ENCODE data around the gene LYPD6B.

Gene LYPD6B

DNA sequence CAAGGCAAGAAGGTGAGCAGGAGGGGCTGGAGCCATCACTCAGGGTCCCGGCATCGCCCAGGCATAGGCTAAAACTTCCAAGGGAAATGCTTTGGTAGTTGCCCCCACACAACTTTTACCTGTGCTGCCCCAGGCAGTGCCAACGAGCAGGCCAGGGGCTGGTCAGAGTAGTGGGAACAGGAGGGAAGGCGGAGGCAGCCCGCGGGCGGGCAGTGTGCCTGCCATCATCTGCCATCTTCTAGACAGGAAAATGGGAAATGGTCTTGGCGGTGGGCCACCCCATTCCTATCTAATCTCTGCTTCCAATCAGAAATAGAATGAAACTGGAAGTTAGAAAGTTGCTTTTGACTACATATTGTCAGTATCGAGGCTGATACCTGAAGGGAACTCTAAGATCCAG lies 26.0 kb upstream of the LYPD6B start:
- DNase-seq (ENCODE audit: low read depth in 2 of 2): no peak

DNA sequence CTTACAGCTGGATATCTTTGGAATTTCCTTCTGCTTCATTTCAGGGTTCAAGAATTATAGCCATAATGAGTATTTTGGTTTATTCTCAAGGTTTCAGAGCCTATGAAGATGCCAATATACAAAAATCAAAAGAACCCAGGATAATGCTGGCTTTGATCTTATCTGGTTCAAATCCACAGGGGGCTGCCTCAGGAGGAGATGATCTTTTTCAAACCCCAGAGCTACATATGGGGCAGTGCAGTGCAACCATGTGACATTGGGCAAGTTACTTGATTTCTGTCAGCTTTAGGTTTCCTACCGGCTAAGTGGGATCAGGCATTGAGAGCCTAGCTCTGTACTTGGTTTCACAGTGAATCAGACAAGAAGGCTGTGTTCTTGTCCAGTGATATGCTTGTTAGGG lies 23.0 kb upstream of the LYPD6B start:
- no peak for DNase-seq (ENCODE audit: low read depth in 2 of 2)

DNA sequence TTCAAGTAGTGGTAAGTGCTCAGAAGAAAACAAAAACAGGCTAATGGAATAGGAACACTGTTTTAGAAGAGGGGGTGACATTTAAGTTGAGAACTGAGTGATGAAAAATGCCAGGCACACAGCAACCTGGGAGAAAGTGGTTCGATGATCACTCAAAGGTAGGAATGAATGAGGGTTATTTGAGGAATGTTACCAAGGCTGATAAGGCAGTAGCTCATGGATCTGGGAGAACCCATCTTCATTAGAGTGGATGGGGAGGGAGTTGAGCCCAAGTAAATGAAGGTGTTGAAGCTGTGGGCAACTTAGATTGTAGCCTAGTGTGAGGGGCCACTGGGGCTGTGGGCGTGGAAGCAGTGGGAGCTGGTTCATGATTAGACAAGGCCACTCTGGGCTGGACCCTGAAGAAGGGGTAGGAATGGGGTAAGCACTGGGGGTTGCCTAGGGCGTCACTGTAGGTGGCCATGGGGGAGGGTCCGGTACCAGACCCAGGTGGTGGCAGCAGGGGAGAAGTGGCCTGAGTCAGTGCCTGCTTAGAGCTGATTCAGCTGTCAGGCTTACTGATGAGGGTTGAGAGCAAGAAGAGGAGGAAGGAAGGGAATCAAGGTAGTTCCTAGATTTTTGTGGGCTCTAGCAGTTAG lies 22.5 kb upstream of the LYPD6B start:
- DNase-seq (ENCODE audit: low read depth in 2 of 2): no peak

DNA sequence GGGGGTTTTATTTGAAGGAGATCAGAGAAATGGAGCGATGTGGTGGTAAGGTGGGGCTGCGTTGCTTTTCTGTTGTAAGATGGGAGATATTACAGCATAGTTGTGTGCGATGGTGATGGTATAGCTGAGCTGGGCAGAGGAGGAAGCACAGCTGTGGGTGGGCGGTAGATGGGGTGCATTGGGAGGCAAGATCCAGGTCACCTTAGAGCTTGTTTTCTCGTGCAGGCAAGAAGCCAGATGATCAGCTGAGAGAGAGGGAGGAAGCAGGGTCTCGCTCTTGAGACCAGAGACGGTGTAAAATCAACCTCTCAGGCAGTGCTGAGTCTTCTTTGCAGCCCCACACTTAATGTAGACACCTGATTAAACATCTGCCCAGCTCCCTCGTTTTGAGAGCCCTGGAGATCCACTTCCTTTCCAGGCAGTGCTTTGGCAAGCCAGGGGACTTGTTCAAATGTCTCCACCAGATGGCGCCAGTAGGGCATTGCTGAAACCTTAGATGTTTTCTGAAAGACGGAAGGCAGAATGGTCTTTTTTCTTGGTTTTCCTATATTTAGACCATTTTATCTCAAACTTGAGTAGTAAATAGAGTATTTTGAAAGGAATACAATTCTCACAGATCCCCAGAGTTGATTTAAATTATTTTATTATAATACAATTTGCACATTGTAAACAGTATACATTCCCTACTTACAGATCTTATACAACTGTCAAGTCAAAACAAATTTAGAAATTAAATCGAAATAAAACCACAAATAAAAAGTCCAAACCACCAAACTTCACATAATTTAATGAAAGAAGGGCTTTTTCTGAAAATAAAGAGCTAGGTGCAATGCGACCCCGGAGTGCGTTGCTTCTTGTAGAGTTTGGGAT lies 21.1 kb upstream of the LYPD6B start:
- DNase-seq (ENCODE audit: low read depth in 2 of 2): peak; percentile 58 to 61

DNA sequence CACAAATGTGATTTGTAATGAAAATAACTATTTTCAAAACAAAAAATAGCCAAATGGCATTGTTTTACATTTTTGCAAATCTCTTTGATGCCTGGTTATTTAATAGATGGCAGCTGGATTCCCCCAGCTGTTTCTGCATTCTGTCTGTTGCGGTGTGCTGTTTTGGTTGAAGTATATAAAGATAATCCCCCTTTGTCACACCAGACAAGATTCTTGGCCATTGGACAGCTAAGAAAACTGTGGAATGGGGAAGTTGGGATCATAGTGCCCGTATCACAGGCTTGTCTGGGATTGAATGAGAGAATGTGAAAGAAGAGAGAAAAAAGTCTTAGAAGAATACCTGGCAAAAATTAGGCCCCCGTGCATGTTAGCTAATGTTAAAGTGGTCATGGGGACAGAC lies 19.5 kb upstream of the LYPD6B start:
- no peak for DNase-seq (ENCODE audit: low read depth in 2 of 2)

DNA sequence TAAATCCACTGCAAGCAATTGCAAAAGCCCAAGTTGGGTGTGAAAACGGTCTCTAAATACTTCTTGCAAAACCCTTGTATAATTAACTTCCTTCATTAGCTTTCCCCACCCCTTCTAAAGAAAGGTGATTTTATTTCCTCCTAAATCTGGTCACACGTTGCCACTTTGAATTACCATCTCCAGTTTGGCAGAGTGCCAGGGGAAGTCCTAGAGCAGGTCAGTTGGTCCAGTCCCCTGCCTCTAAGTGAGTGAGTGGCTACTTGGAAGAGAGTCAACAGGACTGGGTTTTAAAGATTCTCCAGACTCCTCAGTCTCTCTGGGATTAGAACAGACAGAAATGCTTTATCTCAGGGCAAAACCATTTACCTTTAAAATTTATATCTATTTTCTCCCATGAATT lies 18.7 kb upstream of the LYPD6B start:
- DNase-seq (ENCODE audit: low read depth in 2 of 2): no peak

DNA sequence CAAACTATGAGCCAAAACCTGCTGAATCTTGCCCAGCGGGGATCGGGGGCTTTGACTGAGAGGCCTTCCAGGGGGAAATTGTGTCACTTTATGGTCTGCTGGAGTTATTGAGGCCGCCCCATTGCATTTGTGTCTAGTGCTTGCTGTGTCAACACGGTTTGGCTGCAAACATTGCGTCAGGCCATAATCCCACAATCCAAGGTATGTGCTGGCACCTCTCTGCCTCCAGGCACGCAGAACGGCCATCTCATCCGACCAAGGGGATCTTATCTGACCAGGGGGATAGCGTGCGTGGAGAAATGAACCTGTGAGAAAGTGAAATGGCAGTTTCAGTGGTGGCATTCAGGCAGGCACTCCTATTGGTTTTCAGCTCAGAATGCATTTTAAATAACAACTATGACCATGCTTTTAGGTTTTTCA lies 18.1 kb upstream of the LYPD6B start:
- no peak for DNase-seq (ENCODE audit: low read depth in 2 of 2)

DNA sequence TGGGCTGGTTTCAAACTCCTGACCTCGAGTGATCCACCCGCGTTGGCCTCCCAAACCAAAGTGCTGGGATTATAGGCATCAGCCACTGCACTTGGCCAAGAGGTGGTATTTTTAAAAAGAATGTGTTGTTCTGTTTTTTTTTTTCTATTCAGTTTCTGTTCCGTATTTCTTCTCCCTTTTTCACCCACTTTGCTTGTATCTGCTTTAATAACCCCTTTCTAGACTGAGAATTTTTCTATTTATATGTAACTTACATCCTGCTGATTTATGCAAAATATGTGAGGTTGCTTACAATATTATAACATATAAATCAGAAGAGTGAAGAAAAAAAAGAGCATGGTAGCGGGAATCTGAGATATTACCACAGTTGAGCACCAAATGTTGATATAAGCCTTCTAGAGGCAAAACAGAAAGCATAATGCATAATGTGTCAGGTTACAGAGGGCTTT lies 17.2 kb upstream of the LYPD6B start:
- no peak for DNase-seq (ENCODE audit: low read depth in 2 of 2)

DNA sequence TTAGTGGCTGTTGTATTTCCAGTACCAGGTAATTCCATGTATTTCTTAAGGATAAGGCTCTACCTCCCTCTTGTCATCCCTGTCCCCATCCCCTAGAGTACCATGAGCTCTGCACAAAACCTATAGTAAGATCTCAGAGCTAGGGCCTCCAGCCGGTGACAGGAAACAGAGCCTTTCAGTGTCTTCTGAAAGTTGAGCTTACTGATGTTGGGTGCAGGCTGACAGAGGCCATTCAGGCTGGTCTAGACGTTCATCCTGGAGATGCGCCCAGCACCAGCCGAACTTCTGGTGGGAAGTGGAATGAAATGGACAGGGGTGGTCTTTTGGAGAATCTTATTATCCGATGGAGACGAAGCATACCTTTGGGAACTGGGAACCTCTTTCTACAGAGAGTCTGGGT lies 16.7 kb upstream of the LYPD6B start:
- no peak for DNase-seq (ENCODE audit: low read depth in 2 of 2)

DNA sequence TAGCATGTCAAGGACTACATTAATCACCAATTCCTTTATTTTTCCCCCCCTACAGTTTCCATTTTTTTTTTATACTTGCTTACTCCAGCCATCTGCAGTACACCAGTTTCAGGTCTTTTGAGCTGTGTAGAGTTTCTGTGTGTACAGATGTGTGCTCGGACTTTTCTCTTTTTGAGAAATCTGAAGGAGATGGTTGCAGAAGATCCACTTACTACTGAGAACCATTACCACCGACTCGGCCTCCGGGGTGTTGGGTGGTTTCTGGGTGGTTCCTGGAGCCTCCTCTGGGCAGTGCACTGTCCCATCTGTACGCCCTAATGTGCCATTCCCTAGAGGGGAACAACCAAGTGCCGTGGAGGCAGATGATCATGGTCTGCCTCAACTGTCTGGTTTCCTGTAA lies 15.4 kb upstream of the LYPD6B start:
- DNase-seq (ENCODE audit: low read depth in 2 of 2): no peak

DNA sequence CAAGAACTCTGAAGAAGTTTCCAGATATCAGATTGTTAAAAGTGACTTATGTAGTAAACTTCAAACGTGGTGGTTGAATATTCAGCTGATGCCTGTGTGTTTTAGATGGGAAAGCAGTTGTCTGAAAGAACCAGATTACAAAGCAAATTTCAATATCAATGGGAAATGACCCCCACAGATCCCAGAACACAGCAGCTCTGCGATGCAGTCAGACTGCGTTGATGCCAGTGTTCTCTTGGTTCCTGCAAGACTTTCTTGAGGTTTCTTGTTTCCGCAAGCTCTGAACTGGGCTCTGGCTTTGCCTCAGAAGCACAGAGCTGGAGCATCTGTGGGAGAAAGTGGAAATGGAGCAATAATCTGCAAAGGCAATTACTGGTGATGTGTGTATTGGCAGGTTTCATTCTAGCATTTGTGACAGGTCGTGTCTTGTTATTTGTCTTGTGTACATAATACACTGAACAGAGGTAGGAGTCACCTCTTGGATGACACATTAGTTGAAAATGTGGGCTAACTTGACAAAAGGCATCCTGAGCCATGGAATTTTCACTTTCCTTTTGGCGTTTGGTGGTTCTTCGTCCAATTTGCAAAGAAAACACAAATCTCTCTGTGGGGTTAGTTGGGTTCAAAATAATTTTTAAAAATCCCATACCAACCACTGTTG lies 10.8 kb upstream of the LYPD6B start:
- no peak for DNase-seq (ENCODE audit: low read depth in 2 of 2)

DNA sequence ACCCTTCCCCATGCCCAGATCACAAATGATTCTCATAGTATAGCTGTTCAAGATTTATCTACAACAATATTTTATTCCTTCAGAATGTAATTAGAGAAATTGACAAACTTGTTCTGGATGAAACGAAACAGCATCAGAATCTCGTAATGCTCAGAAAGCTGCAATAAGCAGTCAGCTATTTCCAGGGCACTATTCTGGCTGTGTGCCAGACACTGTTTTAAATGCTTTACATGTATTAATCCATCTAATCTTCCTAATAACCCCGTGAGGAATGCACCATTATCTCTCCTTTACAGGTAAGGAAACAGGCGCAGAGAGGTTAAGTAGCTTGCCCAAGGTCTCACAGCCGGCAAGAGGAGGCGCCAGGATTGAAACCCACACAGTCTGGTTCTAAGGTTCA lies 10.1 kb upstream of the LYPD6B start:
- DNase-seq (ENCODE audit: low read depth in 2 of 2): no peak

DNA sequence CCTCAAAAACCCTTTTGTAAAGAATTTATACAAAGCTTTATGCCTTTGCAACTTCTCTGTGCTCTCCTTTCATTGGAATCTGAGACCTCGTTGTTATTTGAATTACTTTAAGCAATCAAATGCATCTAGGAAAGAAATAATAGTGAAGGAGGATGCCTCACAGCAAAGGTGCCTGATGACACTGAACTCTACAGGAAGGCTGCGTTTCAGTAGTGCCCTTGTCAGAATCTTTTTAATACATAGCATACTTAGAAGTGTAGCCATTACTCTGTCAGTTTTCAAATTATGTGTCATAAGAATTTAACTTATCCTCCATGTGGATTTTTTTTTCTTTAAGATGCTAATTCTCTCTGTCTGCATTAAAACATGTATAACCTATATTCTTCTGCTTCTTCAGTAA lies 9.6 kb upstream of the LYPD6B start:
- no peak for DNase-seq (ENCODE audit: low read depth in 2 of 2)

DNA sequence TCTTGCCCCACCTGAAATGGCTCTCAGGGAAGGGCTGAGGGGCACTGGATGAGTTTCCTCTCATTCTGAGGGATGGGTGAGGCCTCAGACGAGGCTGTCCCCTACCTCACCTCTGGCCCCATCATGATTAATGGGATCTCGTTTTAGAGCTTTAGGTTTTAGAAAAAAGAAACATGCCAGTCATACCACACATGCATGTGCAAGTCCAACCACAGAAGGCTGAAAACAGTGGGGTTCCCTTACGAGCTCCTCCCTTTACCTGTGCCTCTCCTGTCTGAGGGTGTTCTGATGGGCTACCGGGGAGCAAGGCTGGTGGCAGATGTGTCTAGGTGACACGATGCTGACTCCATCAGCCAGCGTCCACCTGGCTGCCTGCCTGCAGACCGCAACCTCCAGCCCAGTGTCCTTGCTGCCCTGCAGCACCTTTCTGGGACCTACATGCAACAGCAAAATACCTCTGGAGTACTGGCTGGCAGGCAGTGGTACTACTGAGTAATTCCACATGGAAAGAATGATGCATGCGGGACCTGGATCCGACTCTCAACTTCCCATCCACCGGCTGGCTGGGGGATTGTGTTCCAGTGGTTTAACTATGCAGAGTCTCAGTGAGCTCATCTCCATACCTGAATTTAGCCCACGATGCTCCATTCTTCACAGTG lies 9.1 kb upstream of the LYPD6B start:
- DNase-seq (ENCODE audit: low read depth in 2 of 2): no peak

DNA sequence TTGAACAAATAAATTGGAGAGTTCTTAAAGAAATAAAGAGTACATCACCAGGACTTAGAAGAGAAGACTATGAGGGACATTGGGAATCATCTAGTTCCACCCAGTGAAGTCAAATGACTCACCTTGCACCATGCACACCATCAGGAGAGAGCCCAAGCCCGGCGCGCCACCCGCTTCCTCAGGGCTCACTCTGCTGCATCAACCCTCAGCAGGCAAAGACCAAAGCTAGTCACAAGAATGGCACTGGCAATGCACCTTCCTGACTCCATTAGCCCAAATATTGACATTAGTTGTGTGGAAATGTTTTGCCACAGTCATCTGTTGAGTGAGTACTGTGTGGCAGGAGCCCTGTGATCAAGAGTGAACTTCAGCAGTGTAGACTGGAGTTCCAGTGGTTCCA lies 7.1 kb upstream of the LYPD6B start:
- DNase-seq (ENCODE audit: low read depth in 2 of 2): no peak

DNA sequence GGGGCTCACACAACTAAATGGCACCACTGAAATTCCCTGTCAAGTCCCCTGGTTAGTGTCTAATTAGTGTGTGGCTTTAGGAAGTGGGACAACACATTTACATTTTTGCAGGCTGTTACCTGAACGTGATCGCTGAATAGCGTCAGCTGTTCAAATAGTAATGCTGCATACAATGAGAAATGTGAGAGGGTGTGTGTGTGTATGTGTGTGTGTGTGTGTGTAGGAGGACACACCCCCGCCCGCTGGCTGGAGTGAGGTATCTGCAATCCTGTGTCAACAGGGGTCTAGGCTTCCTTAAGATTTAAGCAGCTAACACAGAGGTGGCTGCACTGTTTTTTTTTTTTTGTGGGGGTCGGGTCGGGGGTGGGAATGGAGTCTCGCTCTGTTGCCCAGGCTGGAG lies 4.8 kb upstream of the LYPD6B start:
- no peak for DNase-seq (ENCODE audit: low read depth in 2 of 2)

DNA sequence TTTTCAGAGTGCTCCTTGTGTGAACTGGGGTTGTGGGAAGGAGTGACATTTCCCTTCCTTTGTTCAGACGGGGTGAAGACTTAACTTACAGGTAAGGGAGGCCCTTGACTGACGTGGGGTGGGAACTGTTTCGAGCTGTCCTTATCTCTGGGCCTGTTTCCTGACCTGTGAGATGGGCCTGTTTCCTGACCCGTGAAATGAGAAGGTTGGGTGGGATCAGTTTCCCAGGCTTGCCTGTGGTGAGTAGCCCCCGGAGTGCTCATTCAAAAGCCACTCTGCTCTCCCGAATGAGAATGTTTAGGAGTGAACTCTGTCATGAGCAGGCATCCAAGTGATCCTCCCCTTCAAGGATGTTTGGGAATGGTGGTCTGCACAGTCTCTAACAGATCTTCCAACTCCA lies 4.1 kb upstream of the LYPD6B start:
- DNase-seq (ENCODE audit: low read depth in 2 of 2): no peak

DNA sequence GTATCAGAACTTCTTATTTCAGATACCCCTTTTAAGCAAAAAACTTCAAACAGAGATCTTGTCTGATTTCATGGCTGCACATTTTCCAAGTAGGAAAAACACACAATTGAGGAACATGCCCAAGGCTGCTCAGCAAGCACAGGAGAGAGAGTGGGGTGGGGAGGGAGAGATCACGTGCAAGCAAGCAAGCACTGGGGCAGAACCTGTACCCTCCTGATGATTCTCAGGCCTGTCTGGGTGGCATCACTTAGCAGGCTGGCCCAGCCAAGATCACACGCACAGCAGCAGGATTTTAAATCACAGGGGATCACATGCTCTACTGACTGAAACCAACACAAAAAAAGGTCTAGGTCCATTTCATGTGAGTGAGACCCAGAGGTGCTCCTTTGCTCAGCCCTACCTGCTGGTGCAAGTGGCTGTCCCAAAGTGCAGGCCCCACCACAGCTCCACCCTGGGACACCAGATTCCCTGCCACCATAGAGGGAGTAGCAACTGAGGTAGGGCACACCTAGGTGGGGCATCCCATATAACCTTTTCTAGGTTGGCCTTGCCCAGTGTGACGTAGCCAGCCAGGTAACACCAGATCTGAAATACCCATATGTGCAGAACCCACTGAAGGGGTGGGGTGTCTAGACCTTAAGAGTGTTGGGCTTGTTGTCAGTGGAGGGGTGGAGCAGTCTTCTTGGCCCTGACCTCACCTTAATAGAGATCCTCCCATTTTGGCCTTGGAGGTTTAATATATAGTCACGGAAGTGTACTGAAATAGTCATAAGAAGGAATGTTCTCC lies 1.8 kb upstream of the LYPD6B start:
- no peak for DNase-seq (ENCODE audit: low read depth in 2 of 2)

DNA sequence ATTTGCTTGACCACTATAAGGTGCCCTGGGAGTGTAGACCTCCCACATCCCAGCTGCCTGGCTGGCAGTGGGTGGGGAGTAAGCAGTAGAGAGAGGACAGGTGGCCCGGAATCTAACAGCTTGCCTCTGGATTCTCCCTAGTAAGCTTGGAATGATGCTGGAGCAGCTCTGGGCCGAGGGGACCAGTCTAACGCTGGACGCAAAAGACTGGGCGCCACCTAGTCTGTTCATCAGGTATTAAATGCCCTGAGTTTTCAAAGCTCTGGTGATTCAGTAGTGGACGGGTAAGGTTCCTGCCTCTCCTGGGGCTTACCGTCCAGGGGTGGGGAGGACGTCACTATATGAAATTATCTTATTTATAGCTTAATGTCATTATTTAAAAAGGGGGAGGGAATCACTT lies 648 bp upstream of the LYPD6B start:
- DNase-seq (ENCODE audit: low read depth in 2 of 2): no peak

DNA sequence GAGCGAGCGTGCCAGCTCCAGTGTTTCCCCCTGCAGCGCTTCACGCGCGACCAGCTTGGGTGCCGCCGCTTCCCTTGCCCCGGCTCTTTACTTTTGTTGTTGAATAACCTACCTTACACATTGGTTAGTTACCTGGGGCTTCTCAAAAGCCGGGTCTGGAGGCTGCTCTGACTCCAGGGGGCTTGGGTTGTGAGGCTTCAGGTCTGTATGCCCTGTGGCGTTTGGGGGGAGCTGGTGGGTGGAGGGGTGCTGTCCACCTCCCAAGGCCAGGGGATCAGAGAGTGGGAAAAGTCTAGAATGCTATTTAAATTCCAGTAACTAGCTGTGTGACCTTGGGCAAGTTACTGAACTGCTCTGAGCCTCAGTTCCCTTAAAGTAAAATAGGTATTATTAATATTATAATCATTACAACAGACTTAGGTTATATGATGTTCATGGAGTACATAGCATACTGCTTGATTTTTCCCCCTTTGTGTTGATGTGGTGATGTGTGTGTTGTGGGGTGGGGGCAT lies 770 bp downstream of the LYPD6B start:
- DNase-seq (ENCODE audit: low read depth in 2 of 2): no peak

DNA sequence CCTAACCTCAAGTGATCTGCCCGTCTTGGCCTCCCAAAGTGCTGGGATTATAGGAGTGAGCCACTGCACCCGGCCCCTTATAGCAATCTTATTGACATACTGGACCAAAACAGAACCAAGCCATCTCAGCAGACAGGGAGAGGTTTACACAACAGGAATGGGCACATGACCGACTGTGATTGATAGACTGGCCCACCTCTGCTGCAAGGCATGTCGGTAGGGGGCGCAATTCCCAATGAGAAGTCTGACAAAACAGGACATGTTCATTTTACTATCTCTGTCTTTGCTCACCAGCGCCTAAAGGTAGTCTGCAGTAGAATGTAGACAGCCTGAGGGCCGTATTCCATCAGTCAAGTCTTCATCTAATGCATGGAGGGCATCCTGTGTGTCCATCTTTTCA lies 2.0 kb downstream of the LYPD6B start:
- peak; percentile 20 to 52 for DNase-seq (ENCODE audit: low read depth in 2 of 2)

Data from activated CD4-positive, alpha-beta T cell treated with anti-CD3 and anti-CD28 coated beads for 24 hours (primary cell).